DOHH2 (cell line): ENCODE data around the gene ZC3HAV1.

Experiments
- H3F3A ChIP-seq: fragments of 200-600 bp; sonication (generic), shearing (Covaris generic); 2 replicates; pipeline ENCODE4 v1.6.0; 2016; ENCODE audit warnings: antibody characterized with exemption, mild to moderate bottlenecking; ENCODE audit not compliant: control insufficient read depth, insufficient read depth
- H3K27ac ChIP-seq: fragments of 200-600 bp; sonication (generic); 2 replicates; pipeline ENCODE4 v1.5.1; 2014; ENCODE audit warnings: low read depth, mild to moderate bottlenecking, low read length, moderate library complexity
- H3K27me3 ChIP-seq: fragments of 200-600 bp; sonication (generic); 2 replicates; pipeline ENCODE4 v1.6.1; 2014; ENCODE audit warnings: mild to moderate bottlenecking, low read length, mixed read lengths; ENCODE audit not compliant: control insufficient read depth
- H3K36me3 ChIP-seq: fragments of 200-600 bp; sonication (generic); 2 replicates; pipeline ENCODE4 v1.6.1; 2014; ENCODE audit warnings: mild to moderate bottlenecking, low read length, moderate library complexity, mixed read lengths; ENCODE audit not compliant: control insufficient read depth
- H3K4me1 ChIP-seq: fragments of 200-600 bp; sonication (generic); 2 replicates; pipeline ENCODE4 v1.6.1; 2014; ENCODE audit warnings: mild to moderate bottlenecking, low read length, mixed read lengths; ENCODE audit not compliant: control insufficient read depth
- H3K4me2 ChIP-seq: fragments of 200-600 bp; sonication (generic); 2 replicates; pipeline ENCODE4 v1.6.0; 2014; ENCODE audit warnings: mild to moderate bottlenecking, low read length, moderate library complexity
- H3K4me3 ChIP-seq: fragments of 200-600 bp; sonication (generic); 2 replicates; pipeline ENCODE4 v1.5.1; 2014; ENCODE audit warnings: mild to moderate bottlenecking, low read length, mixed read lengths
- H3K79me2 ChIP-seq: fragments of 200-600 bp; sonication (generic); 2 replicates; pipeline ENCODE4 v1.6.1; 2014; ENCODE audit warnings: mild to moderate bottlenecking, low read length, mixed read lengths; ENCODE audit not compliant: control insufficient read depth
- H3K9me2 ChIP-seq: fragments of 200-600 bp; sonication (generic); replicated peaks from 2 replicates; pipeline ENCODE4 v1.6.1; 2014; ENCODE audit warnings: mild to moderate bottlenecking, low read length, mixed read lengths; ENCODE audit not compliant: control insufficient read depth
- H3K9me3 ChIP-seq: fragments of 200-600 bp; sonication (generic); 2 replicates; pipeline ENCODE4 v1.6.1; 2014; ENCODE audit warnings: antibody characterized with exemption, low read length, mixed read lengths; ENCODE audit not compliant: control insufficient read depth, insufficient read depth
- H4K20me1 ChIP-seq: fragments of 200-600 bp; sonication (generic); 2 replicates; pipeline ENCODE4 v1.6.0; 2014; ENCODE audit warnings: low read depth, mild to moderate bottlenecking, antibody characterized with exemption, low read length, moderate library complexity; ENCODE audit not compliant: control insufficient read depth, insufficient read depth
- CTCF ChIP-seq: fragments of 200-600 bp; sonication (generic); IDR thresholded peaks from one replicate; pipeline ENCODE4 v1.5.1; 2014; ENCODE audit warnings: antibody characterized with exemption, mild to moderate bottlenecking, low read depth, low read length; ENCODE audit not compliant: poor library complexity, severe bottlenecking
- EZH2phosphoT487 ChIP-seq: fragments of 200-600 bp; sonication (generic); IDR thresholded peaks from 2 replicates; pipeline ENCODE4 v1.6.1; 2017; ENCODE audit warnings: borderline replicate concordance, mild to moderate bottlenecking, antibody characterized with exemption, low read length, moderate library complexity, mixed read lengths

Gene ZC3HAV1

GRCh38 chr7:139139150-139139549, 29.6 kb upstream of the ZC3HAV1 start:
- no peaks in the 10 kb centered on the region for H3K9me2 ChIP-seq
- no peak overlapping the region for H3K27ac ChIP-seq
- H3K4me2 ChIP-seq, result no peak overlapping the region
- H3K9me3 ChIP-seq, result no peaks in the 10 kb centered on the region
- no peaks in the 10 kb centered on the region for H3K36me3 ChIP-seq
- H3K79me2 ChIP-seq, result no peaks in the 10 kb centered on the region
- H4K20me1 ChIP-seq, result no peaks in the 10 kb centered on the region
- no peaks in the 10 kb centered on the region for H3F3A ChIP-seq
- no peaks in the 10 kb centered on the region for H3K27me3 ChIP-seq
- H3K4me1 ChIP-seq, result peaks cover 5% of the 10 kb centered on the region
- TF ChIP-seq EZH2phosphoT487 (no peak), CTCF (no peak)
- no peak overlapping the region for H3K4me3 ChIP-seq

- Histone ChIP-seq H3K9me3 (no peaks in the 10 kb centered on the region), H3K79me2 (no peaks in the 10 kb centered on the region), H3K4me1 (peaks cover 16% of the 10 kb centered on the region), H3K27me3 (no peaks in the 10 kb centered on the region), H3F3A (peaks cover 3% of the 10 kb centered on the region; the same call in 1 of the 2 replicates), H3K4me2 (peak overlapping the region; percentile 83), H3K9me2 (no peaks in the 10 kb centered on the region), H3K36me3 (no peaks in the 10 kb centered on the region), H3K27ac (no peak overlapping the region), H4K20me1 (no peaks in the 10 kb centered on the region), H3K4me3 (peak overlapping the region; percentile 78)
- TF ChIP-seq EZH2phosphoT487, result no peak
- no peak for TF ChIP-seq CTCF
Observed at GRCh38 chr7:139133335-139134139, 24.0 kb upstream of the ZC3HAV1 start.

- no peaks in the 10 kb centered on the region for H3K36me3 ChIP-seq
- H3K4me3 ChIP-seq, result peak overlapping the region; percentile 78
- no peak overlapping the region for H3K27ac ChIP-seq
- H3K4me1 ChIP-seq, result peaks cover 16% of the 10 kb centered on the region
- H3K4me2 ChIP-seq, result peak overlapping the region; percentile 83
- H4K20me1 ChIP-seq, result no peaks in the 10 kb centered on the region
- H3K9me3 ChIP-seq, result no peaks in the 10 kb centered on the region
- H3K27me3 ChIP-seq, result no peaks in the 10 kb centered on the region
- no peaks in the 10 kb centered on the region for H3K9me2 ChIP-seq
- no peak for TF ChIP-seq EZH2phosphoT487
- TF ChIP-seq CTCF, result no peak
- peaks cover 3% of the 10 kb centered on the region; the same call in 1 of the 2 replicates for H3F3A ChIP-seq
- H3K79me2 ChIP-seq, result no peaks in the 10 kb centered on the region
Observed at GRCh38 chr7:139132887-139133286, 23.4 kb upstream of the ZC3HAV1 start.
